Stimulated activated CD8-positive, alpha-beta memory T cell treated with anti-CD3 and anti-CD28 coated beads, Interleukin-15, amount 100 ng/mL, for 48 hours (primary cell): Measurements from ENCODE around the gene APOH.
"Not testable (repeated sequence)": the region's sequence is repeated elsewhere in the genome, so short reads cannot be mapped to it uniquely, and the experiment has no call there.

ENCODE experiments used
- DNase-seq, 2 donors: peaks; one replicate each; pipeline ENCODE4 v3.0.0-alpha.2; 2020; ENCODE audit warnings: low read depth in 2 of 2

APOH gene

GRCh38 chr17:66228887-66229782 is at the start of gene APOH:
Gene APOH, minus strand, starts transcription at chr17:66229415. Its CDS starts 36 bp downstream, at chr17:66229379.
- no peak for DNase-seq

- no peak for DNase-seq
These were observed 48.0 kb upstream of the APOH start for GRCh38 chr17:66277191-66277590.

GRCh38 chr17:66276328-66276937 is 47.2 kb upstream of the APOH start:
- DNase-seq, result no peak

- DNase-seq, result peak in 1 of 2 donors; percentile 33
These were observed 46.4 kb upstream of the APOH start for GRCh38 chr17:66275651-66276050.

GRCh38 chr17:66273586-66273848 is 44.3 kb upstream of the APOH start:
- DNase-seq, result no peak

- no peak for DNase-seq
These were observed 43.8 kb upstream of the APOH start for GRCh38 chr17:66272811-66273585.

- no peak for DNase-seq
These were observed 42.3 kb upstream of the APOH start for GRCh38 chr17:66271512-66271911.

- no peak for DNase-seq
These were observed 40.9 kb upstream of the APOH start for GRCh38 chr17:66270106-66270505.

- no peak for DNase-seq
These were observed 39.2 kb upstream of the APOH start for GRCh38 chr17:66268247-66268927.

GRCh38 chr17:66264696-66265095 is 35.5 kb upstream of the APOH start:
- DNase-seq, result no peak

GRCh38 chr17:66262767-66263166 is 33.6 kb upstream of the APOH start:
- DNase-seq, result no peak

GRCh38 chr17:66260688-66261087 is 31.5 kb upstream of the APOH start:
- no peak for DNase-seq

- DNase-seq, result no peak
These were observed 31.1 kb upstream of the APOH start for GRCh38 chr17:66260275-66260674.

- no peak for DNase-seq
These were observed 26.3 kb upstream of the APOH start for GRCh38 chr17:66255527-66255971.

GRCh38 chr17:66255112-66255511 is 25.9 kb upstream of the APOH start:
- peak in 1 of 2 donors; percentile 6 for DNase-seq

- DNase-seq, result not testable (repeated sequence)
These were observed 24.2 kb upstream of the APOH start for GRCh38 chr17:66253458-66253857.

GRCh38 chr17:66250686-66251085 is 21.5 kb upstream of the APOH start:
- DNase-seq, result no peak

- no peak for DNase-seq
These were observed 19.1 kb upstream of the APOH start for GRCh38 chr17:66248285-66248684.

GRCh38 chr17:66241839-66242238 is 12.6 kb upstream of the APOH start:
- no peak for DNase-seq

- no peak for DNase-seq
These were observed 11.4 kb upstream of the APOH start for GRCh38 chr17:66240630-66241029.

GRCh38 chr17:66240013-66240412 is 10.8 kb upstream of the APOH start:
- no peak for DNase-seq

- no peak for DNase-seq
These were observed 6.3 kb upstream of the APOH start for GRCh38 chr17:66235377-66235994.
